ENCODE data around the gene PPP1R12B.

The PPP1R12B gene

DNA sequence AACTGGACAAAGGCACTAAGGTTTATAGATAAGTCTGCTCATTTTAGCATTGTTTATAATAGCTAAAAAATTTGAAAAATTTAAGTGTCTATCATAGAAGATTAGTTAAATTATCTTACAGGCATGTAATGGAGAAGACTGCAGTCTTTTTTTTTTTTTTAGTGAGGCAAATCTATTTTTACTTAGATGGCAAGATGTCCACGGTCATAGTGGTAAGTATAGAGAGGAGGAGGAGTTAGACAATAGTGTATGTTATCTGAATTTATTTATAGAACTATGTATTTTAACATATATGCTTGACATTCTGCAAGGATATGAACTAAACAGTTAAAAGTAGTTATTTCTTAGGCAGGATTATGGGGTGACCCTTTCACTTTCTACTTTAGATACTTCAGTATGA, 212.7 kb downstream of the PPP1R12B start:
- DNase-seq = no peak
- no peak overlapping the region for H3K27ac Mint-ChIP-seq
- no peak overlapping the region for H3K4me3 Mint-ChIP-seq
- H3K4me1 Mint-ChIP-seq = no peaks in the 10 kb centered on the region
- TF ChIP-seq, protein P1, sequence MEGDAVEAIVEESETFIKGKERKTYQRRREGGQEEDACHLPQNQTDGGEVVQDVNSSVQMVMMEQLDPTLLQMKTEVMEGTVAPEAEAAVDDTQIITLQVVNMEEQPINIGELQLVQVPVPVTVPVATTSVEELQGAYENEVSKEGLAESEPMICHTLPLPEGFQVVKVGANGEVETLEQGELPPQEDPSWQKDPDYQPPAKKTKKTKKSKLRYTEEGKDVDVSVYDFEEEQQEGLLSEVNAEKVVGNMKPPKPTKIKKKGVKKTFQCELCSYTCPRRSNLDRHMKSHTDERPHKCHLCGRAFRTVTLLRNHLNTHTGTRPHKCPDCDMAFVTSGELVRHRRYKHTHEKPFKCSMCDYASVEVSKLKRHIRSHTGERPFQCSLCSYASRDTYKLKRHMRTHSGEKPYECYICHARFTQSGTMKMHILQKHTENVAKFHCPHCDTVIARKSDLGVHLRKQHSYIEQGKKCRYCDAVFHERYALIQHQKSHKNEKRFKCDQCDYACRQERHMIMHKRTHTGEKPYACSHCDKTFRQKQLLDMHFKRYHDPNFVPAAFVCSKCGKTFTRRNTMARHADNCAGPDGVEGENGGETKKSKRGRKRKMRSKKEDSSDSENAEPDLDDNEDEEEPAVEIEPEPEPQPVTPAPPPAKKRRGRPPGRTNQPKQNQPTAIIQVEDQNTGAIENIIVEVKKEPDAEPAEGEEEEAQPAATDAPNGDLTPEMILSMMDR (IDR thresholded peaks at IDR 0.05) = no peak
- no peaks in the 10 kb centered on the region for H3K36me3 Mint-ChIP-seq (ENCODE audit: low read depth)
- no peaks in the 10 kb centered on the region for H3K27me3 Mint-ChIP-seq (ENCODE audit: low read depth, poor library complexity)
- H3K9me3 Mint-ChIP-seq = no peaks in the 10 kb centered on the region

DNA sequence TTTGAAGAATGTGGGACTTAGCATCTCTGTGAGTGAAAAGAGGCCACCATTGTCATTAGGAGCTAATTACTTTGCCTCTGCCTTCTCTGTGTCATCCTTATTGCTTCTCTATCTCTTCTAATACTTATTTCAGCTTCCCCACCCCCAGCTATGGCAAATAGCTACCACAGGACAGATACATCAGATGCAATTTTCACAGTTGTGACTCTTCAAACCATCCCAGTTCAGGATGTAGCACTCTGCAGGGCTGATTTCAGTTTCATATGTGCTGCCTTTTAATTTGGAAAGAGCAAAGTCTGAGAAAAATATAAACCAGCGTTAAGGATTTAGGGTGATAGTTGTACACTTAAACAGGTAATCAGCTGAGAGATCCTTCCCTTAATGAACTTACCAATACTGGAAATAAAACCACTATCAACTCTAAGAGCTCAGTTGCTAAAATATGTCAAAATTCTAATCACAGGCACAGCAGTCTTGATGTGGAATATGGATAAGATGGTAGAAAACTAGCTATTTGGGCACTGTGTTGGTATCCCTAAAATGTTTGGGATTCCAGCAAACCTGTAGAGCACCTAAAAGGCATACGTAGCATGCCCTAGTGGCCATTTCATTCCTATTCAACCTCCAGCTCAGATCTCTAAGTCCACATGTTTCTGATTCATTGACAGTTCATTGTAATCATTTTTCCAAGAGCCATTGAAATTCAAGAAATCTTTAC, 213.4 kb downstream of the PPP1R12B start:
- H3K27me3 Mint-ChIP-seq (ENCODE audit: low read depth, poor library complexity) = no peaks in the 10 kb centered on the region
- H3K27ac Mint-ChIP-seq = no peak overlapping the region
- TF ChIP-seq, protein P1 (IDR thresholded peaks at IDR 0.05) = no peak
- H3K9me3 Mint-ChIP-seq = no peaks in the 10 kb centered on the region
- no peak for DNase-seq
- no peaks in the 10 kb centered on the region for H3K4me1 Mint-ChIP-seq
- no peak overlapping the region for H3K4me3 Mint-ChIP-seq
- no peaks in the 10 kb centered on the region for H3K36me3 Mint-ChIP-seq (ENCODE audit: low read depth)

DNA sequence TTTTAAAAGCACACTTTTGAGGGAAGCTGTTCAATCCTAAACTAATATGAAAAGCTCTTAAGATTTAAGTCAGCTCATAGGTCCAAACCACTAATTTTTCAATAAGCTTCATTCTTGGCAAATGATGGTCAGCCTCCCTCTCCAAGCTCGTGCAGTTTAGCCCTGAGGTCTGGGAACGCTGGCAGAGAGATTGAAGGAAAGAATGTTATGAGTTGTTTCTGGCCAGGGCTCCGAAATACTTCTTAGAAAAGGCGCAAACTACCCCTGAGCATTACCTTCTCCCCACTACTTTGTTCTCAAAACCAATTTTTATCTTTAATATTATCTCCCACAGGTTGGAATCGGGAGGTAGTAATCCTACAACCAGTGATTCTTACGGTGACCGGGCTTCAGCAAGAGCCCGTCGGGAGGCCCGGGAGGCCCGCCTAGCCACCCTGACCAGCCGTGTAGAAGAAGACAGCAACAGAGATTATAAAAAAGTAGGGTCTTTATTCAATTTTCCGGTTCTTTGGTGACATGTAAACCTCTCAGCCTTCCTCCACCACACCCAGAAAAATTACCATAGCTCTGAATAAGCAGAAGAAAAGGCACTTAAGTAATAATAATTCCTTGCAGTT, 214.1 kb downstream of the PPP1R12B start:
- DNase-seq = no peak
- no peaks in the 10 kb centered on the region for H3K36me3 Mint-ChIP-seq (ENCODE audit: low read depth)
- H3K4me3 Mint-ChIP-seq = no peak overlapping the region
- TF ChIP-seq, protein P1 (IDR thresholded peaks at IDR 0.05) = no peak
- peaks cover 6% of the 10 kb centered on the region for H3K4me1 Mint-ChIP-seq
- no peak overlapping the region for H3K27ac Mint-ChIP-seq
- H3K9me3 Mint-ChIP-seq = no peaks in the 10 kb centered on the region
- no peaks in the 10 kb centered on the region for H3K27me3 Mint-ChIP-seq (ENCODE audit: low read depth, poor library complexity)

DNA sequence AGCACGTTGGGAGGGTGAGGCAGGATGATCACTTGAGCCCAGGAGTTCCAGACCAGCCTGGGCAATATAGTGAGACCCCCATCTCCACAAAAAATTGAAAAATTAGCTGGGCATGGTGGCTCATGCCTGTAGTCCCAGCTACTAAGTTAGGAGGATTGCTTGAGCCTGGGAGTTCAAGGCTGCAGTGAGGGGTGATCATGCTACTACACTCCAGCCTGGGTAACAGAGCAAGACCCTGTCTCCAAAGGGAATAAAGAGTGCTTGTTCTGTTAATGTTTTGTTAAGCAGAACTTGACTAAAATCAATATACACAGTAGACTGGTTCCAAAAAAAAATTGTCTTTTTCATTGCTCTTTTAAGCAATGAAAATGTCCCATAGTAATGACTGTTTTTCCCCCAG, 215.3 kb downstream of the PPP1R12B start:
- no peaks in the 10 kb centered on the region for H3K36me3 Mint-ChIP-seq (ENCODE audit: low read depth)
- H3K27ac Mint-ChIP-seq = no peak overlapping the region
- no peaks in the 10 kb centered on the region for H3K27me3 Mint-ChIP-seq (ENCODE audit: low read depth, poor library complexity)
- H3K4me3 Mint-ChIP-seq = no peak overlapping the region
- DNase-seq = no peak
- TF ChIP-seq, protein P1 (IDR thresholded peaks at IDR 0.05) = no peak
- no peaks in the 10 kb centered on the region for H3K9me3 Mint-ChIP-seq
- H3K4me1 Mint-ChIP-seq = peaks cover 18% of the 10 kb centered on the region

DNA sequence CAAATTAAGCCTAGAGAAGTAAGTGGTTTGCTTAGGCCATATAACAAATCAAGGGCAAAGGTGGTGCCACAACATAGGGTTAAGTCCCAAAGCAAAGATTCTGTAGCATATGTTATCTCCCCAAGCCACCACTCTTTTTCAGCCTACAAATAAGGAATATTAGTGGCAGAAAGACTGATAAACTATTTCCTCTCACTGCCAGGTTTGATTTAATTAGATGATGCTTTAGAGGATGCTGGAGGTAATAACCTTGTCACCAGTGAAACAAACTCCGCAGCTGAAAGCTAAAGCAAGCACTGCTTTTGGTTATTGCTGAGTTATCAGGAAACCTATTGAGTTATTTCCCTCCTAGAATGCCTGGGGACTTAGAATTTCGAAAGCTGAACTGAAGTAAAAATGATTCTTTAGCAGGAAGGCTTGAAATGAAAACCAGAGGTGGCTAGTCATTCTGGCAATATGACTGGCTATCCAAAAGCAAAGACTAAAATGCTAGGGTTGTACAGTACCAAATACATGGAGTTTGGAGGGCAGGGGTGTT, 216.5 kb downstream of the PPP1R12B start:
- Mint-ChIP-seq H3K36me3 (ENCODE audit: low read depth) (no peaks in the 10 kb centered on the region), H3K4me1 (peaks cover 21% of the 10 kb centered on the region), H3K9me3 (no peaks in the 10 kb centered on the region), H3K27me3 (ENCODE audit: low read depth, poor library complexity) (no peaks in the 10 kb centered on the region), H3K27ac (no peak overlapping the region), H3K4me3 (no peak overlapping the region)
- no peak for DNase-seq
- TF ChIP-seq, protein P1 (IDR thresholded peaks at IDR 0.05) = no peak
